ENCODE measurements around the gene NAIP.
"Not testable (repeated sequence)": the region's sequence is repeated elsewhere in the genome, so short reads cannot be mapped to it uniquely, and the experiment has no call there.

The NAIP gene

GRCh38 chr5:71025289-71025953, at the start of gene NAIP:
Gene NAIP (minus strand): TSS chr5:71025339. CDS start chr5:71012915, 12,424 bp downstream.
- DNase-seq = not testable (repeated sequence)

DNA sequence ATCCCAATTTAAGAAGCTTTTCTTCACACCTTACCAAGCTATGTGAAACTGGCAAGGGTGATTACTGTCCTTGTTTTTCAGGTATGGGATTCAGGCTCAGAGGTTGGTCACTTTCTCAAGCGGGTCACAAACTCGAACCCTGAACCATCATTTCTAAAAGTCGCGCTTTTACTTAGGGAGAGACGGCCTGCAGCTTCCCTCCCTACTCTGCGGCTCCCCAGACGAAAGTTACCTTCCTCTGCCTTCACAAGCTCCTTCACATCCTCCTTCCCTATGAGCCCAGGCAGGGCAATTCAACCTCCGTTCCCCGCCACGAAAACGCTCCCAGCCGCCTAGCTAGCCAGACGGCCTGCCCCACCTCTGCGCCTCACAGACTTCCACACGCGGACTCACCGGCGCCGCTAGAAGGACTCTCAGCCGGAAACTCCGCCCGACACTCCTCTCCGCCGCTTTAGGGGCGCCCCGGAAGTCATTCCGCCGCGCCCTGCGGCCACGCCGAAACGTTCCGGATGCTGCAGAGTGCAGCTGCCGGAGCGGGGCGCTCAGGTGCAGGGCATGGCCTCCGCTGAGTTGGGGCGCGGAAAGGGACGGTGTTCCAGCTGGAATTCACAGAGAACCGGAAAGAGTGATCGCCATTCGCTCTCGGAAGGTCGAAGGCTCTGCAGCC, 42.3 kb upstream of the NAIP start, which contains the start of gene GTF2H2:
TSS of gene GTF2H2 (minus strand) at position 415 of the 667 bp plus-strand sequence. CDS start 4,913 bp downstream, outside the sequence.
- not testable (repeated sequence) for DNase-seq

GRCh38 chr5:71061322-71061721, 36.2 kb upstream of the NAIP start:
- not testable (repeated sequence) for DNase-seq

DNA sequence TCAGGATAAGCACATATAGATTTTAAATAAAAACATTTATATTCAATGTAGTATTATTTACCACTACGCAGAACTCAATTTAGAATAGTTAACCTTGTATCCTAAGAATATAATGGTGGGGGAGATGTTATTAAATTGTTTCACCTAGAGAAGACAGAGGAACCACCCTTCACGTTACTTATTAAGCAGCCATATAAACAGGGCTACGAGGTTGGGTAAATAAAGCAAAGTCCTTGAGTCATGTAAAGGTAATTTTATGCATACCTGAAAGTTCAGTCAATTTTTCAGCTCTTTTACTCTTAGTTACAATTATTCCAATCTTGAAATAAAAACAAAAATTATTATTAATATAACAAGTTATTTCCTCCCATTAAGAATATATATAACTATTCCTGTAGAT, 34.3 kb upstream of the NAIP start:
- not testable (repeated sequence) for DNase-seq

GRCh38 chr5:71044808-71045207, 19.7 kb upstream of the NAIP start:
- not testable (repeated sequence) for DNase-seq

- DNase-seq = not testable (repeated sequence)
Measured at GRCh38 chr5:71044128-71044527, 19.0 kb upstream of the NAIP start.

- not testable (repeated sequence) for DNase-seq
Measured at GRCh38 chr5:71031046-71031776, 6.1 kb upstream of the NAIP start.

- not testable (repeated sequence) for DNase-seq
Measured at GRCh38 chr5:71020643-71021042, 4.5 kb downstream of the NAIP start.

GRCh38 chr5:71018376-71019005, 6.6 kb downstream of the NAIP start:
- not testable (repeated sequence) for DNase-seq

GRCh38 chr5:71014176-71014575, 11.0 kb downstream of the NAIP start:
- DNase-seq = no peak

GRCh38 chr5:71013575-71013974, 11.6 kb downstream of the NAIP start:
- DNase-seq = no peak

DNA sequence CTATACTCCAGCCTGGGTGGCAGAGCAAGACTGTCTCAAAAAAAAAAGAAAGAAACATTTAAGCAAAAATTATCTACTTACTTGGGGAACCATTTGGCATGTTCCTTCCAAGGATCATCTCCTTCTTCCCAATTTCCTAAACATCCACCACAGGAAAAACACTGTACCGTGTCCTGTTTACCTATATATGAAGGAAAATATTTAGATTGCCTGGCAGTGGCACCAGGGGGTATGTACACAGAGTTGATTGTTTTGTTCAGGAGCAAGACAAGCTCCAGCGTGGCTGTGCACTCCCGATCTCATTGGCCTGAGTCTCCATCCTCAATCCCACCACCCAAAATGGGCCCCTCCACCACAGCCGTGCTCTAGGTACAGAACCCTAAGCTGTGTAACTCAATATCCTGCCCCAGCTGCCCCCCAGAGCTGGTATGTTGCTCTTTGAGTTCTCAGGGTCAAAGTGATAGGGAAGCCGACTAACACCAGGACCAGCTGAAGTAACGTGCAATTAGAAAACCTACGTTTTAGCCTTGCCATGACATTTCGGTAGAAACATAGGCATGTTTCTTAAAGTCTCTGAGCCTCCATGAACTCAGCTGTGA, 13.8 kb downstream of the NAIP start:
- no peak for DNase-seq

DNA sequence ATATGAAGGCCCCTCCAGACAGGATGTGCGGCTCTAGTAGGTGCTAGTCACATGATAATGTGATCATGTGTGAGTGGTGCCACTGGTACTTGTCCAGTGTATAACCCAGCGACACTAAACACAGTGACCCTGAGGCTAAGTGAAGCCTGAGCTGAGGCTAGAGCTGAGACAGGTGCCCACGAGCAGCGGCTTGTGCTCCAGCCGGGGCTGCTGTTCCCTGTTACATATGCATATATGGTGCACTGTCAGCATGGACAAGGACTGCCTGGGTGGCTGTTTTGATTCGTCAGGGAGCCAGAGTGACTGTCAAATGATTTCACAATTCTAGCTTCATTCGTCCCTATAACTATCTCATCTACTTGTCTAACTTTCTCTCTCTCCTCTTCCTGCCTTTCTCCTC, 18.2 kb downstream of the NAIP start:
- DNase-seq = not testable (repeated sequence)

DNA sequence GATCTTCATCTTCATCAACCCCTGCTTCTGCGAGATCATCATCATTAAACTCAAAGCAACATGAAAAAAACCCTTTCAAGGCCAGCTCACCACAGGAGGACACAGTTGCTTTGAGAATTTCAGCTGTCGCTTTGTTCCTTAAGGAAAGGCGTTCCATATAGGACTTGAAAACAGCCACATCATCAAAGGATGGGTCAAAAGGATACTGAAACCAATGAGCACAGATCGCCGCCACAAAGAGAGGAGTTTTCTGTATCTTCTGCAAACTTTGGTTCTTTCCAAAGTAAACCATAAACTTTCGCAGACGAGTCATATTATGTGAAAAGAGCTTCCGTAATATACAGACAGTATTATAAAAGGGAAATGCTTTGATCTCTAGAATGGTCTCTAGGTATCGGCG, 40.3 kb downstream of the NAIP start:
- DNase-seq = not testable (repeated sequence)

GRCh38 chr5:70967220-70967619, 57.9 kb downstream of the NAIP start:
- not testable (repeated sequence) for DNase-seq

DNA sequence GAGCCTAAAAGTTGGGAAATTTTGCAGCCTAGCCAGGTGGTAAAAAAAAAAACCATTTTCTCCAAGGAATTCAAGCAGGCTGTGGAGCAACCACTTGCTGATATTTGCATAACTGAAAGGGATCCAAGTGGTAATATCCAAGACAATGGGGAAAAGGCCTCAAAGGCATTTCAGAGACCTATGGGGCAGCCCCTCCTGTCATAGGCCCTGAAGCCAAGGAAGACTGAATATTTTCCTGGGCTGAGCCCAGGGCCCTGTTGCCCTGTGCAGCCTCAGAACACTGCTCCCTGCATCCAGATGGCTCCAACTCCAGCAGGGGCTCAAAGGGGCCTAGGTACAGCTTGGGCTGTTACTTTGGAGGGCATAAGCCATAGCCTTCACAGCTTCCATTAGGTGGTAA, 60.6 kb downstream of the NAIP start:
- DNase-seq = not testable (repeated sequence)

DNA sequence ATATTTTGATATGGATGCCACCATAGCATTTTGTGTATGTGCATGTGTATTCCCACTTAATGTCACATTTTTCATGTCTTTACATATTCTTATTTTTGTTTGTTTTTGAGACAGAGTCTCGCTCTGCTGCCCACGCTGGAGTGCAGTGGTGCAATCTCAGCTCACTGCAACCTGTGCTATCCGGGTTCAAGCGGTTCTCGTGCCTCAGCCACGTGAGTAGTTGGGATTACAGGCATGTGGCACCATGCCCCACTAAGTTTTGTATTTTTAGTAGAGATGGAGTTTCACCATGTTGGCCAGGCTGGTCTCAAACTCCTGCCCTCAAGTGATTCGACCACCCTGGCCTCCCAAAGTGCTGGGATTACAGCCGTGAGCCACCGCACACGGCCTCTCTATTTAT, 72.1 kb downstream of the NAIP start:
- DNase-seq = not testable (repeated sequence)

DNA sequence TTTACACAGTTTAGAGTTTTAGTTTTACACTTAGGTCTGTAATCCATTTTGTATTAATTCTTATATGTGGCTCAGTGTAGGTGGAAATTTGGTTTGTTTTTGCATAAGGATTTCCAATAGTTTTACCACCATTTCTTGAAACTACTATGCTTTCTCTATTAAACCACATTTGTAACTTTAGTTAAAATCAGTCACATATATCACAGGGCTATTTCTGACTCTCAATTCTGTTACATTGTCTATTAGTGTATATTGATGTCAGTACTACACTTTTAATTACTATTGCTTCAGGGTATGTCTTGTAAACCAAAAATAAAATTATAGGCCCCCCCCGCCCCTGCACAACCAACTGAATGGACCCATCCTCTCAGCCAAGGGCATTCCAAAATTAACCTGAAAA, 92.6 kb downstream of the NAIP start:
- not testable (repeated sequence) for DNase-seq

DNA sequence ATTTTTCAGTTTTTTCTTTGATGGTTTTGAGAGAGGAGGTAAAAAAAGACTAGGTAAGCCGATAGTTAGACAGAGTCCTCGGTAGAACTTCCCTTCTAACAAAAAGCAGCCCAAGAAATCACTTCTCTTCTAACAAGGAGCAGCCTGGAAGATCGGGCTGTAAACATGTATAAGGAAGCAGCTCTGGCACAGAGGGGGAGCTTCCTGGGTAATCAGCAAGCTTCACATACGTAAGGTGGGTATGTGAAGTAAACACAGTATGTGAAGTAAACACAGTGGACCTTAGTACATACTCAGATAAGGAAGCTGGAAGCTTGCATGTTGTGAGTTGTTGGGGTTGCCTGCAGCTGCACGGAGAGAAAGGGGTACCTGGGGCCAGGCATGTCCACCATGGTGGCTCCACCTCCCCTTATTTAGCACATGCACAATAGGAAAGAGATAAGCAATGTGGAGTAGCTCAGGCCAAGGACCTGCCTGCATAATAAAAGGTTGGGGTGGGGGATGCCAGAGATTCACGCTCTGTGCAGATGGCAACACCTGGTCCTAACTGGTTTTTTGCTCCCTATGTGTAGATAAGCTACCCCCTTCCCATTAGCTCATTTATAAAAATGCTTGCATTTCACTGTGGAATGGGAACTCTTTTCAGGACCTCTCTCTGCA, 93.3 kb downstream of the NAIP start:
- DNase-seq = not testable (repeated sequence)

DNA sequence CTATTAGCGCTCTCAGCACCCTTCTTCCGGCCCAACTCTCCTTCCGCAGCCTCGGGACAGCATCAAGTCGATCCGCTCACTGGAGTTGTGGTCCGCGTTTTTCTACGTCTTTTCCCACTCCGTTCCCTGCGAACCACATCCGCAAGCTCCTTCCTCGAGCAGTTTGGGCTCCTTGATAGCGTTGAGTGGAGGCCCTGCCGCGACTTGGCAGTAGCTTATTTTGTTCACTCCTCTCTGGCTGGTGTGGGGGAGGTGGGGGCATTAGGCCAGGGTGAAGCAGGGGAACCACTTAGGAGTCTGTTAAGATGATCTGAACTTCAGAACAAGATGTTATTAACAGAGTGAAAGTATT, 100.0 kb downstream of the NAIP start:
- not testable (repeated sequence) for DNase-seq

Data from CD4-positive, alpha-beta T cell treated with Interferon gamma for 1 hour (primary cell).